Left colon (tissue), 2 donors: ENCODE results near the gene USP48. TPM values are rescaled to one million over a fixed set of nuclear protein-coding genes. Genes with fewer than 3 reads are reported as not detected.
"Not testable (repeated sequence)": the region's sequence is repeated elsewhere in the genome, so short reads cannot be mapped to it uniquely, and the experiment has no call there.

Experiments used
- ATAC-seq: fragments of 200-7000 bp; cut with Tn5 transposase; one replicate; pipeline ENCODE4 v1.9.1; 2020; ENCODE audit warnings: mild to moderate bottlenecking, moderate library complexity
- DNase-seq, 2 donors: peaks; one replicate each; pipeline ENCODE4 v3.0.0-alpha.2; 2020
- intact Hi-C, 2 donors: fragments of 100-400 bp; cut with DNase I in 1 of 2; cut with micrococcal nuclease in 1 of 2; formaldehyde crosslinking; loops; one replicate each; pipeline versions ENCODE4 v1.11.2 to v1.14.0; 2022; cut with DNase I, micrococcal nuclease
- total RNA-seq, 2 donors: library from RNA; stranded (reverse); fragmentation: NEBNext Ultra II Directional; extraction: Animal tissue kit (Norgen Biotek cat#: 25700); gene quantifications; one replicate each; pipeline ENCODE4 v1.2.1, GENCODE V29; 2021
- donor health status: DM: no; HTN: no; CAD: no.
- donor health status: DM: yes; HTN: yes; CAD: no.

The USP48 gene
- total RNA-seq, 2 donors from 2014 or later, result 44.6 to 48.6 TPM

DNA sequence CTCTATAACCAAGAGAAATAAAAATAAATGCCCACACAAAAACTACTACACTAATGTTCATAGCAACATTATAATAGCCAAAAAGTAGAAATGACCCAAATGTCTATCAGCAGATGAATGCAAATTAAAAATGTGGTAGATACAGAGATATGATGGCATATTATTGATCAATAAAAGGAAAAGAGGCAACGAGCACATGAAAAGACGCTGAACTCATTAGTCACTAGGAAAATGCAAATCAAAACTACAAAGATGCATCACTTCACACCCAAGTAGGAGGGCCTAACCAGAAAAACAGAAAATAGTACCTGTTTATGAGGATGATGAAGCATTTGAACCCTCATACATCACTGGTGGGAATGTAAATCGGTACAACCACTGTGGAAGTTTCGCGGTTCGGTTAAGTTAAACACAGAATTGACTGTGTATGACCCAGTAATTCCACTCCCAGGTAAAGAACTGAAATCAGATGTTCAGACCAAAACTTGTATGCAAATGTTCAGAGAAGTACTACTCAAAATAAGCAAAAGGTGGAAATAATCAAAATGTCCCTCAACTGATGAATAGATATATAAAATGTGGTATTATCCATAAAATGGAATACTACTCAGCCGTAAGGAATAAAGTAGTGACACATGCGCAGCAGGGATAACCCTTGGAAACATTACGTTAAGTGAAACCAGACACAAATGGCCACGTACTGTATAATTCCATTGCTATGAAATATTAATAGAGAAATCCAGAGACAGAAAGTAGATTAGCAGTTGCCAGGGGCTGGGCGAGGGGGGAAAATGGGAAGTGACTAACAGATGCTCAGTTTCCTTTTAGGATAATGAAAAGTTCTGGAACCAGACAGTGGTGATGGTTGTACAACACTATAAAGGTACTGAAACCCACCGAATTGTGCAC, 3.1 kb downstream of the USP48 start:
- ATAC-seq (no peak), DNase-seq (no peak)
- intact Hi-C loops, result no loop called here

GRCh38 chr1:21778405-21778727, 4.6 kb downstream of the USP48 start:
- DNase-seq (no peak), ATAC-seq (no peak)
- intact Hi-C loops, result no loop called here

- intact Hi-C loops, ATAC-seq, DNase-seq: not testable (repeated sequence)
Measured at GRCh38 chr1:21776925-21777324, 6.0 kb downstream of the USP48 start.

DNA sequence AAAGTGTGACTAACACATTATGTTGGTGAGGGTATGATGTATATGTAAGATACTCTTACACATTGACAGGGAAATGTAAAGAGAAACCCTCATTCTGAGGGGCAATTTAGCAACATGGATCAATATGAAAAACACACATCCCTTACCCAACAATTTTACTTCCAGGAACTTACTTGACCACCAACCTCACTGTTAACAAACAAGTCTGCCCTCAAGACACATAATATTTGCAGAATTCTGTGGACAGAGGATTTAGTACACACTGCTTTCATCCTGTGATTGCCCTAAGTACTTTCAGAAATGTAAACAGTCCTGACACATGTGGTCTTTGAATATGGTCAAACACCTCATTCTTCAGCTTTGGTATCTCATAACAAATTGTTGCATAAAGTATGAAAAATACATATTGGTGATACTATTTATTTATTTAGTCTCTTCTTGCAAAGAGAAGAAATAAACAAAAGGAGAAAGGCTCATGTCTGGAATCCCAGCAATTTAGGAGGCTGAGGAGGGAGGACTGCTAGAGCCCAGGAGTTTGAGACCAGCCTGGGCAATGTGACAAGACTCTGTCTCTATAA, 6.9 kb downstream of the USP48 start:
- intact Hi-C loops, result no loop called here
- DNase-seq (no peak), ATAC-seq (no peak)

DNA sequence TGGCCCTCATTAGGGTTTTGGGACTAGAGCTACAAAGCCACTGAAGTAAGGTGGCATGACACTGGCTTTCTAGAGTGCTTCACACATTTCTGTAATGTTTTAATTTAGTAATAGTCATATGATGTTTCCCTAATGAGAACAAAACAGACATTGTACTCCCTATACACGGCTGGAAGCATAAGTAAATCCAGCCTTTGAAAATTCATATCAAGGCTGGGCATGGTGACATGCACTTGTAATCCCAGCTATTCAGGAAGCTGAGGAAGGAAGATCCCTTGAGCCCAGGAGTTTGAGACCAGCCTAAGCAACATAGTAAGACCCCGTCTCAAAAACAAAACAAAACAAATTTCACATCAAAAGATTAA, 7.4 kb downstream of the USP48 start:
- ATAC-seq (no peak), DNase-seq (no peak)
- intact Hi-C loops, result no loop called here

DNA sequence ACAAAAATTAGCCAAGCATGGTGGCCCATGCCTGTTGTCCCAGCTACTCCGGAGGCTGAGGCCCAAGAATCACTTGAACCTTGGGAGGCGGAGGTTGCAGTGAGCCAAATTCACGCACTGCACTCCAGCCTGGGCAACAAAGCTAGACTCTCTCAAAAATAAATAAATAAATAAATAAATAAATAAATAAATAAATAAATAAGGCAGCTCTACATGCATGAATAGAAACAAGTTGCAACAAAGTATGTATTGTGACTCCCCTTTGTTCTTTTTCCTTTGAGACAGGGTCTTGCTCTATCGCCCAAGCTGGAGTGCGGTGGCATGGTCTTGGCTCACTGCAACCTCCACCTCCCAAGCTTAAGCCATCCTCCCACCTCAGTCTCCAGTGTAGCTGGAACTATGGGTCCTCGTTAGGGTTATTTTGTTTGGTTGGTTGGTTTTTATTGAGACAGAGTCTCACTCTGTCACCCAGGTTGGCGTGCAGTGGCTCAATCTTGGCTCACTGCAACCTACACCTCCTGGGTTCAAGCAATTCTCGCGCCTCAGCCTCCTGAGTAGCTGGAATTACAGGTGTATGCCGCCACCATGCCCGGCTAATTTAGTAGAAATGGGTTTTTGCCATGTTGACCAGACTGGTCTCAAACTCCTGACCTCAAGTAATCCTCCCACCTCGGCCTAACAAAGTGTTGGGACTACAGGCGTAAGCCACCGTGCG, 8.0 kb downstream of the USP48 start:
- ATAC-seq, result no peak
- no peak for DNase-seq
- intact Hi-C loops, result no loop called here

DNA sequence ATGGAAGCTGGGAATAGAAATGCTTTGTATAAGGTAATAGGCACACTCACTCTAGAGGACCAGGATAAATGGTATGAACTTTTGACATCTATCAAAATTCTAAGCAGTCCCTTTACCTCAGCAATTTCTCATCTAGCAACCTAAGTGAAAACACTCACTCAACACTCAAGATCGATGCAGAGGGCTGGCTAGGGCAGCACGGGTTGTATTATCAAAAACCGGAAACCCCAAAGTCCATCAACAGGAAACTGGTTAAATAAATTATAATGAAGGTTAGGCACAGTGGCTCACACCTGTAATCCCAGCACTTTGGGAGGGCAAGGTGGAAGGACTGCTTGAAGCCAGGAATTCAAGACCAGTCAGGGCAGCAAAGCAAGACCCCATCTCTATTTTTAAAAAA, 9.4 kb downstream of the USP48 start:
- no peak for DNase-seq
- no peak for ATAC-seq
- intact Hi-C loops, result no loop called here

- ATAC-seq, intact Hi-C loops, DNase-seq: not testable (repeated sequence)
Measured at GRCh38 chr1:21771672-21772071, 11.3 kb downstream of the USP48 start.

DNA sequence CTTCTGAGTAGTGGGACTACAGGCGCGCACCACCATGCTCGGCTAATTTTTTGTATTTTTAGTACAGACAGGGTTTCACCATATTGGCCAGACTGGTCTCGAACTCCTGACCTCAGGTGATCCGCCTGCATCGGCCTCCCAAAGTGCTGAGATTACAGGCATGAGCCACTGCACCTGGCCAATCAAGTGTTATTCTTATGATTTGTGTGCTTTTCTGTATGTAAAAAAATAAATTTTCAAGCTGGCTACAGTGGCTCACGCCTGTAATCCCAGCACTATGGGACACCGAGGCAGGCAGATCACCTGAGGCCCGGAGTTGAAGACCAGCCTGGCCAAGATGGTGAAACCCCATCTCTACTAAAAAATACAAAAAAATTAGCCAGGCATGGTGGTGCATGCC, 12.3 kb downstream of the USP48 start:
- DNase-seq, ATAC-seq, intact Hi-C loops: not testable (repeated sequence)

DNA sequence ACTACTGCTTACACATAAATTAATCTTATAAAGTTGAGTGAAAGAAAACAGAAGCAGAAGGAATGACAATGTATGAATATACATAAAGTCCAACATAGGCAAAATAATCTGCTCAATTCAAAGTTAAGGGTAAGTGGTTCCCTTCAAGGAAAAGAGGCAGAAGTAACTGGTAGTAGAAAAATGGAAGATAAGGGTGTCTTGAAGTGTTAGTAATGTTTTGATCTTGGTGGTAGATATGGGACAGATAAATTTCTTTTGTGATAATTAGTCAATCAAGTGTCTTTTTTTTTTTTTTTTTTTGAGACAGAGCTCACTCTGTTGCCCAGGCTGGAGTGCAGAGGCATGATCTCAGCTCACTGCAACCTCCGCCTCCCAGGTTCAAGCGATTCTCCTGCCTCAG, 12.7 kb downstream of the USP48 start:
- intact Hi-C loops, result no loop called here
- no peak for ATAC-seq
- no peak for DNase-seq

DNA sequence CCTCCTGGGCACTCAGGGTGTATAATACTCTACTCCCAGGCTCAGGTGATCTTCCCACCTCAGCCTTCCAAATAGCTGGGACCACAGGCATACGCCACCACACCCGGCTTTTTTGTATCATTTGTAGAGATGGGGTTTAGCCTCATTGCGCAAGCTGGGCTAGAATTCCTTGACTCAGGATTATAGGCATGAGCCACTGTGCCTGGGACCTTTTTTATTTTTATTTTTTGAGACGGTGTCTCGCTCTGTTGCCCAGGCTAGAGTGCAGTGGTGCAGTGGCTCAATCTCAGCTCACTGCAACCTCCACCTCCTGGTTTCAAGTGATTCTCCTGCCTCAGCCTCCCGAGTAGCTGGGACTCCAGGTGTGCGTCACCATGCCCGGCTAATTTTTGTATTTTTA, 15.8 kb downstream of the USP48 start:
- DNase-seq, intact Hi-C loops, ATAC-seq: not testable (repeated sequence)

DNA sequence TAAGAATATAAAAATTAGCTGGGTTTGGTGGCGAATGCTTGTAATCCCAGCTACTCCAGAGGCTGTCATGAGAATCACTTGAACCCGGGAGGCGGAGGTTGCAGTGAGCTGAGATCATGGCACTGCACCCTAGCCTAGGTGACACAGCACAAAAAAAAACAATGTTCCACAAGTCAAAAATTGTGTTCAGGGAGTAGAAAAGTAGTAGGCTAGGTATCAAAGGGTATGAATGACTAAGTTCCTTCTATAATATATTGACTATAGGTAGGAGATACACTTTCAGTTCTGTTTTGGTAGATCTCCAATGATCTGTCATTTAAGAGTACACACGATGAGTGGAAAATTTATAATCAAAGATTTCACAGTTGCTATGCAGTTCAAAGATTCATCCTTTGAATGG, 16.7 kb downstream of the USP48 start:
- intact Hi-C loops, result no loop called here
- ATAC-seq (no peak), DNase-seq (no peak)

- DNase-seq (no peak), ATAC-seq (peak; percentile 6)
- intact Hi-C loops, result no loop called here
Measured at GRCh38 chr1:21764615-21765423, 18.1 kb downstream of the USP48 start.

GRCh38 chr1:21763694-21764419, 19.1 kb downstream of the USP48 start:
- intact Hi-C loops, result no loop called here
- DNase-seq, result no peak
- ATAC-seq, result no peak

GRCh38 chr1:21763236-21763635, 19.7 kb downstream of the USP48 start:
- DNase-seq (peak in 1 of 2 donors; percentile 13), ATAC-seq (no peak)
- intact Hi-C loops, result no loop called here

- intact Hi-C loops, result no loop called here
- ATAC-seq (no peak), DNase-seq (no peak)
Measured at GRCh38 chr1:21762022-21762404, 20.9 kb downstream of the USP48 start.

DNA sequence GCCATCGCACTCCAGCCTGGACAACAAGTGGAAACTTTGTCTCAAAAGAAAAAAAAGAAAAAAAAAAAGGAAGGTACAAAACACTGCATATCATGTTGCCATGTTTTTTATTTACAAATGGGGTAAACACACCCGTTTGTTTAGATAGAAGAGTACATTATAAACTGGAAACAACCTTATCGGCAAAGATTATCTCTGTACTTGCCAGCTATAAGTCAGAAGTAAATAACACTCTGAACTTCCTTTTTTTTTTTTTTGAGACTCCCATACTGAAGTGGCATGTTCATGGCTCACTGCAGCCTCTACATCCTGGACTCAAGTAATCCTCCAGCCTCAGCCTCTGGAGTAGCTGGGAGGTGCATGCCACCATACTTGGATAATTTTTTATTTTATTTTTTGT, 21.9 kb downstream of the USP48 start:
- DNase-seq, result no peak
- intact Hi-C loops, result no loop called here
- peak; percentile 79 for ATAC-seq

GRCh38 chr1:21759818-21760217, 23.1 kb downstream of the USP48 start:
- DNase-seq (no peak), ATAC-seq (no peak)
- intact Hi-C loops, result no loop called here

GRCh38 chr1:21759182-21759581, 23.8 kb downstream of the USP48 start:
- DNase-seq (no peak), ATAC-seq (no peak)
- intact Hi-C loops, result no loop called here
